ENCODE data around the gene ADAMTS3. TPM values are rescaled to one million over a fixed set of nuclear protein-coding genes. Genes with fewer than 3 reads are reported as not detected.

Gene ADAMTS3
- total RNA-seq, 1 donor: 2.2 TPM

- no peak overlapping the region for H3K4me3 ChIP-seq (ENCODE audit: insufficient read depth, low read length)
- peaks cover 10% of the 10 kb centered on the region for H3K4me1 ChIP-seq (ENCODE audit: insufficient read depth, low read length)
- no peak for TF ChIP-seq CTCF (IDR thresholded peaks at IDR 0.05; ENCODE audit: extremely low read depth, low read depth, low read length)
- H3K79me2 ChIP-seq (ENCODE audit: insufficient read depth, low read length): no peaks in the 10 kb centered on the region
- H3K27ac ChIP-seq (ENCODE audit: low read depth, low read length): no peak overlapping the region
- no peaks in the 10 kb centered on the region for H3K9me3 ChIP-seq (ENCODE audit: low read depth, low read length)
- no peaks in the 10 kb centered on the region for H3K27me3 ChIP-seq (ENCODE audit: insufficient read depth, low read length)
- no peak overlapping the region for H3K4me2 ChIP-seq (ENCODE audit: insufficient read depth, low read length)
- H3K36me3 ChIP-seq (ENCODE audit: insufficient read depth, low read length): no peaks in the 10 kb centered on the region
- H2AFZ ChIP-seq (ENCODE audit: low read length): peak overlapping the region; percentile 39
- H4K20me1 ChIP-seq (ENCODE audit: insufficient read depth, low read length): no peaks in the 10 kb centered on the region
- no peak for DNase-seq (ENCODE audit: insufficient read length, low spot score, missing footprints)
Observed at GRCh38 chr4:72325215-72325614, 243.8 kb downstream of the ADAMTS3 start.

- no peaks in the 10 kb centered on the region for H3K36me3 ChIP-seq (ENCODE audit: insufficient read depth, low read length)
- no peak overlapping the region for H2AFZ ChIP-seq (ENCODE audit: low read length)
- H3K4me2 ChIP-seq (ENCODE audit: insufficient read depth, low read length): no peak overlapping the region
- no peaks in the 10 kb centered on the region for H4K20me1 ChIP-seq (ENCODE audit: insufficient read depth, low read length)
- H3K4me1 ChIP-seq (ENCODE audit: insufficient read depth, low read length): peaks cover 30% of the 10 kb centered on the region
- H3K4me3 ChIP-seq (ENCODE audit: insufficient read depth, low read length): no peak overlapping the region
- H3K27me3 ChIP-seq (ENCODE audit: insufficient read depth, low read length): no peaks in the 10 kb centered on the region
- H3K27ac ChIP-seq (ENCODE audit: low read depth, low read length): no peak overlapping the region
- no peak for TF ChIP-seq CTCF (IDR thresholded peaks at IDR 0.05; ENCODE audit: extremely low read depth, low read depth, low read length)
- H3K79me2 ChIP-seq (ENCODE audit: insufficient read depth, low read length): no peaks in the 10 kb centered on the region
- DNase-seq (ENCODE audit: insufficient read length, low spot score, missing footprints): no peak
- no peaks in the 10 kb centered on the region for H3K9me3 ChIP-seq (ENCODE audit: low read depth, low read length)
Observed at GRCh38 chr4:72323227-72323626, 245.8 kb downstream of the ADAMTS3 start.

GRCh38 chr4:72320223-72320948, 248.6 kb downstream of the ADAMTS3 start:
- TF ChIP-seq CTCF (IDR thresholded peaks at IDR 0.05; ENCODE audit: extremely low read depth, low read depth, low read length): no peak
- Histone ChIP-seq H3K27me3 (ENCODE audit: insufficient read depth, low read length) (no peaks in the 10 kb centered on the region), H3K9me3 (ENCODE audit: low read depth, low read length) (no peaks in the 10 kb centered on the region), H3K4me2 (ENCODE audit: insufficient read depth, low read length) (peak overlapping the region; percentile 58), H3K4me3 (ENCODE audit: insufficient read depth, low read length) (peak overlapping the region; percentile 34), H4K20me1 (ENCODE audit: insufficient read depth, low read length) (no peaks in the 10 kb centered on the region), H3K36me3 (ENCODE audit: insufficient read depth, low read length) (no peaks in the 10 kb centered on the region), H2AFZ (ENCODE audit: low read length) (peak overlapping the region; percentile 53), H3K4me1 (ENCODE audit: insufficient read depth, low read length) (peaks cover 33% of the 10 kb centered on the region), H3K79me2 (ENCODE audit: insufficient read depth, low read length) (no peaks in the 10 kb centered on the region), H3K27ac (ENCODE audit: low read depth, low read length) (peak overlapping the region; percentile 71)
- DNase-seq (ENCODE audit: insufficient read length, low spot score, missing footprints): no peak

DNA sequence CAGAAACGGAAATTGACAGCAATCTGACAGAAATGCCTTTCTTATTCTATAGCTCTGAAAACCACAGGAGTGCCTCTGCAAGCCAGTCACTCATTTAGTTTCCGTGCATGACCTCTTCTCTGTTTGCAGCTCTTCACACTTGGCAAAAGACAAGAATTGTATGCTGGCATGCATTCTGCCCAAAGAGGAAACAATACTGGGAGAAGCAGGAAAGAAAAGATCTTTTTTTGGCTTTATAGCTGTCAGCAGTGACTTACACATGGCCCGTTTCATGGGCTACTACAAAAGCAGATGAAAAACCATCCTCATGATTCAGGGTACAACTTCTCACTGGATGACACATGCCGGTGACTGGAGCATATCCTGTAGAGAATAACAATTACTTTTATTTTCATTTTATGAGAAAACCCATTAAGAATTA, 249.4 kb downstream of the ADAMTS3 start:
- Histone ChIP-seq H3K36me3 (ENCODE audit: insufficient read depth, low read length) (no peaks in the 10 kb centered on the region), H3K27ac (ENCODE audit: low read depth, low read length) (peak overlapping the region; percentile 71), H3K79me2 (ENCODE audit: insufficient read depth, low read length) (no peaks in the 10 kb centered on the region), H3K4me3 (ENCODE audit: insufficient read depth, low read length) (peak overlapping the region; percentile 34), H3K9me3 (ENCODE audit: low read depth, low read length) (no peaks in the 10 kb centered on the region), H4K20me1 (ENCODE audit: insufficient read depth, low read length) (no peaks in the 10 kb centered on the region), H2AFZ (ENCODE audit: low read length) (no peak overlapping the region), H3K4me1 (ENCODE audit: insufficient read depth, low read length) (peaks cover 40% of the 10 kb centered on the region), H3K4me2 (ENCODE audit: insufficient read depth, low read length) (peak overlapping the region; percentile 58), H3K27me3 (ENCODE audit: insufficient read depth, low read length) (no peaks in the 10 kb centered on the region)
- no peak for TF ChIP-seq CTCF (IDR thresholded peaks at IDR 0.05; ENCODE audit: extremely low read depth, low read depth, low read length)
- DNase-seq (ENCODE audit: insufficient read length, low spot score, missing footprints): no peak

All from osteoblast (primary cell).